ENCODE data around the gene MYL12A. TPM values are rescaled to one million over a fixed set of nuclear protein-coding genes. Genes with fewer than 3 reads are reported as not detected.
A peak's percentile ranks its signal among the peaks of the same experiment; 100 is the strongest.

The MYL12A gene
- total and polyA plus RNA-seq, 11 donors: 1,642 to 7,537 (median 4,261) TPM

DNA sequence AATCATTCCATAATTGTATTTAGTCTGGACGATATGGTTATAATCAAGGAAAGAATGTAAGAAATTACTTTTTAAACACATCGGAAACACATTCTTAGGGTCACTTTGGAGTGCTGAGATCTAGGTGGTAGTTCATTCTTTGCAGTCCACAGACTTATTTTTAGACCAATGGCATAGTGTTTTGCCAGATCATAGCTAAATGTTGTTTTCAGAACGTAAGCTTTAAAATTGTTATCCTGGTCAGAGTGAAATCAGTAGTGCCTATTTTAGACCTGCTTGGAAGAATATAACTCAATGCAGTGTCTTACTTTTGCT lies 4.3 kb downstream of the MYL12A start:
- no peak for TF ChIP-seq POLR2A (IDR thresholded peaks at IDR 0.05)
- TF ChIP-seq, protein P1, sequence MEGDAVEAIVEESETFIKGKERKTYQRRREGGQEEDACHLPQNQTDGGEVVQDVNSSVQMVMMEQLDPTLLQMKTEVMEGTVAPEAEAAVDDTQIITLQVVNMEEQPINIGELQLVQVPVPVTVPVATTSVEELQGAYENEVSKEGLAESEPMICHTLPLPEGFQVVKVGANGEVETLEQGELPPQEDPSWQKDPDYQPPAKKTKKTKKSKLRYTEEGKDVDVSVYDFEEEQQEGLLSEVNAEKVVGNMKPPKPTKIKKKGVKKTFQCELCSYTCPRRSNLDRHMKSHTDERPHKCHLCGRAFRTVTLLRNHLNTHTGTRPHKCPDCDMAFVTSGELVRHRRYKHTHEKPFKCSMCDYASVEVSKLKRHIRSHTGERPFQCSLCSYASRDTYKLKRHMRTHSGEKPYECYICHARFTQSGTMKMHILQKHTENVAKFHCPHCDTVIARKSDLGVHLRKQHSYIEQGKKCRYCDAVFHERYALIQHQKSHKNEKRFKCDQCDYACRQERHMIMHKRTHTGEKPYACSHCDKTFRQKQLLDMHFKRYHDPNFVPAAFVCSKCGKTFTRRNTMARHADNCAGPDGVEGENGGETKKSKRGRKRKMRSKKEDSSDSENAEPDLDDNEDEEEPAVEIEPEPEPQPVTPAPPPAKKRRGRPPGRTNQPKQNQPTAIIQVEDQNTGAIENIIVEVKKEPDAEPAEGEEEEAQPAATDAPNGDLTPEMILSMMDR (IDR thresholded peaks at IDR 0.05): no peak
- intact Hi-C loops (cut with DNase I): no loop called here
- H3K4me3 ChIP-seq: peak overlapping the region in 10 of 12 donors; percentile 37 to 94 (median 72)
- peaks cover 0 to 80% (median 32%) of the 10 kb centered on the region in 12 donors for H3K4me1 ChIP-seq
- ATAC-seq (peak in 3 of 4 donors; percentile 2 to 18 (median 13)), DNase-seq (no peak)
- peak overlapping the region; percentile 98 to 100 (median 100) for H3K27ac ChIP-seq
- no peaks in the 10 kb centered on the region for H3K9me3 ChIP-seq
- H3K36me3 ChIP-seq: peaks cover 3 to 61% (median 49%) of the 10 kb centered on the region in 9 donors
- 26 to 36% (median 28%) methylated on average over 3 of the region's 3 CpGs for WGBS, 4 donors
- no peaks in the 10 kb centered on the region for H3K27me3 ChIP-seq

DNA sequence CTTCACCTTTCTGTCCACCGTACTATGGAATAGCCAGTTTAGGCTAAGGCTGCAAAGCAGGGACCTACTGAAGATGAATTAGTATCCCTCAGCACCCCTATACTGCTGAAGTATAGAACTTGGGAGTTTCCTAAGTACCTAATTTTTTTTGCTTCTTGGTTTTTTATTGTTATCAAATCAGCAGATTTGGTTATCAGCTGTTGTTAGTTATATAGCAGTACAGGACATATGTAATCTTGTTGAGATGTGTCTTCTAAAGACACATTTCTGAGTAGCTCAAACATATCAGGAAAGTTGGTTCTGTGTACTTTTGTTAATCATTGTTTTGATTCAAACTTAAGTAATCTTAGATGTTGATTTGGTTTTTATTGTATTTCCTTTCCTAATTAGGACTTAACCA lies 5.2 kb downstream of the MYL12A start:
- intact Hi-C loops (cut with DNase I): no loop called here
- Histone ChIP-seq H3K27me3 (no peaks in the 10 kb centered on the region), H3K4me1 (peaks cover 0 to 89% (median 39%) of the 10 kb centered on the region in 12 donors), H3K27ac (peak overlapping the region; percentile 98 to 100 (median 100)), H3K9me3 (no peaks in the 10 kb centered on the region), H3K4me3 (peak overlapping the region in 11 of 12 donors; percentile 8 to 94 (median 72)), H3K36me3 (peaks cover 3 to 70% (median 59%) of the 10 kb centered on the region in 9 donors)
- DNase-seq: no peak
- no peak for TF ChIP-seq POLR2A (IDR thresholded peaks at IDR 0.05)
- TF ChIP-seq, protein P1 (IDR thresholded peaks at IDR 0.05): no peak
- ATAC-seq: no peak
- WGBS, 4 donors: 57 to 67% (median 61%) methylated on average over 1 of the region's 1 CpG

DNA sequence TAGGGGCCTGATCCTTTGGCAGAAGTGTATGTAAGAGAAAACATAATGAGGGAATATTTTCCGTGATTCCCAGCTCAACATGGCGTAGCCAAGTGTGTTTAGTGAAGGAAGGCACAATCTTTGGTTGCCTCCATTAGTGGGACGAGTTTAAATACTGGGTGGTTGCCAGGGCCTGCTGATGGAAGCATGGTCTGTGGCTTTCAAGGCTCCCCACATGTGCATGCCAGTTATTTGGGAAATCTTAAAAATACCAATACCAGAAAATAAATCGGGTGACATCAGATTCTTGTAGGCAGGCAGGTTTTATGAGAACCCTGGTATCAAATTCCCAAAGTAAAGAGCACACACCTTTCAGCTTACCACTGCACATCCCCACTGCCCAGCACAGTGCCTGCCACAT lies 7.1 kb downstream of the MYL12A start:
- 42 to 68% (median 60%) methylated on average over 4 of the region's 4 CpGs for WGBS, 4 donors

DNA sequence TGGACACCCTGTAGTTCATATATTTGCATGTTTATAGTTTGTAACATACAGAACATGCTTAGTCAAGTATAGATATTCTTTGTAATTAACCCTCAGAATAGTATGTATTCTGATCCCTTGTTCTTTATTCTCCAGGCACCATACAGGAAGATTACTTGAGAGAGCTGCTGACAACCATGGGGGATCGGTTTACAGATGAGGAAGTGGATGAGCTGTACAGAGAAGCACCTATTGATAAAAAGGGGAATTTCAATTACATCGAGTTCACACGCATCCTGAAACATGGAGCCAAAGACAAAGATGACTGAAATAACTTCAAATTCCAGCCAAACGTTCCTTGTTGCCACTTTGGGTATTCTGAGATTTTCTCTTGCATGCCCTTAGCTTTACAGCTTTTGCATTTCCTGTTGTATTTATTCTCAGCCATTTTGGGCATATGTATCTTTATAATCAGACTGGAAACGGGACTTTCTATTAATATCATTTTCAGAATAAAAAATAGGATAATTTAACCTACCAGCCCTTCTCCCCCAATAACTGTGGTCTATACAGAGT lies 8.1 kb downstream of the MYL12A start:
- H3K36me3 ChIP-seq: peaks cover 3 to 68% (median 61%) of the 10 kb centered on the region in 9 donors
- H3K4me3 ChIP-seq: peak overlapping the region in 11 of 12 donors; percentile 8 to 94 (median 72)
- H3K4me1 ChIP-seq: peaks cover 0 to 99% (median 26%) of the 10 kb centered on the region in 12 donors
- no peaks in the 10 kb centered on the region for H3K27me3 ChIP-seq
- no peaks in the 10 kb centered on the region for H3K9me3 ChIP-seq
- TF ChIP-seq POLR2A (IDR thresholded peaks at IDR 0.05): no peak
- TF ChIP-seq, protein P1 (IDR thresholded peaks at IDR 0.05): no peak
- intact Hi-C loops (cut with DNase I): no loop called here
- H3K27ac ChIP-seq: peak overlapping the region; percentile 36 to 100 (median 100)
- 32 to 37% (median 35%) methylated on average over 5 of the region's 5 CpGs for WGBS, 4 donors
- DNase-seq: no peak
- no peak for ATAC-seq

More for the DNA sequence above, 7.1 kb downstream of the MYL12A start:
- Histone ChIP-seq H3K4me1 (peaks cover 0 to 99% (median 32%) of the 10 kb centered on the region in 12 donors), H3K27me3 (no peaks in the 10 kb centered on the region), H3K9me3 (no peaks in the 10 kb centered on the region), H3K4me3 (peak overlapping the region in 11 of 12 donors; percentile 8 to 94 (median 72)), H3K36me3 (peaks cover 3 to 75% (median 68%) of the 10 kb centered on the region in 9 donors), H3K27ac (peak overlapping the region; percentile 6 to 100 (median 100))
- no peak for DNase-seq
- ATAC-seq: no peak
- intact Hi-C loops (cut with DNase I): no loop called here
- TF ChIP-seq, protein P1 (IDR thresholded peaks at IDR 0.05): no peak
- TF ChIP-seq POLR2A (IDR thresholded peaks at IDR 0.05): no peak

All from heart left ventricle (tissue), 16 donors.